Dermis blood vessel endothelial cell (primary cell): ENCODE measurements around the gene INHBB. TPM values are rescaled to one million over a fixed set of nuclear protein-coding genes. Genes with fewer than 3 reads are reported as not detected.
"Not testable (repeated sequence)": the region's sequence is repeated elsewhere in the genome, so short reads cannot be mapped to it uniquely, and the experiment has no call there.

Experiments used
- DNase-seq: peaks from one replicate; pipeline ENCODE4 v3.0.0; 2010
- total RNA-seq: library from RNA; depleted of rRNA; stranded (reverse); fragments of >200 nt; gene quantifications from 2 replicates; pipeline ENCODE4 v1.2.3, GENCODE V29; 2014

The INHBB gene
- total RNA-seq, 1 donor from 2014 or later = 8.5 TPM

DNA sequence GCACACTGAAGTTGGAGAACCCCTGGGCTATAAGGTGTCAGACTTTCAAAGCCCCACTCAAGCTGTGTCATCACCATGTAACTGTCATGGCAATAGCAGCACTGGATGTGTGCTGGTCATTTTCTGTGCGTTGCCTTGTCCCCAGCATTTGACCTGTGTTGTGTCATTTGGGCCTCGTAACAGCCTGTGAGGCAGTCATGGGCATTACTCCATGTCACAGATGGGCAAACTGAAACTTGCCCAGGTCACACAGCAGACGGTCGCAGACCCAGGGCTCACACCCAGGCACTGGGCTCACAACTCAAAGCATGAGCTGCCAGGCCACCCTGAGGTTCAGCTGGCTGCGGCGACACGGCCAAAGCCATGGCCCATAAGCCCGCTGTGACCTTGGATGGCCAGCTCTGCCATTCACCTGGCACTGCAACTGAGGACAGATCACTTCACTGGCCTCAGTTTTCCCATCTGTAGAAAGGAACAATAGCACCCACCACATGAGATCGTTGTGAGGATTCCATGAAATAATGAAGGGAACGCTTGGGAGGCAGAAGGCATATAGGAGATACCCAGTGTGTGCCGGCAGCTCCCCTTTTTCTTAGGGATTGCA is 36.7 kb downstream of the INHBB start:
- DNase-seq = no peak

DNA sequence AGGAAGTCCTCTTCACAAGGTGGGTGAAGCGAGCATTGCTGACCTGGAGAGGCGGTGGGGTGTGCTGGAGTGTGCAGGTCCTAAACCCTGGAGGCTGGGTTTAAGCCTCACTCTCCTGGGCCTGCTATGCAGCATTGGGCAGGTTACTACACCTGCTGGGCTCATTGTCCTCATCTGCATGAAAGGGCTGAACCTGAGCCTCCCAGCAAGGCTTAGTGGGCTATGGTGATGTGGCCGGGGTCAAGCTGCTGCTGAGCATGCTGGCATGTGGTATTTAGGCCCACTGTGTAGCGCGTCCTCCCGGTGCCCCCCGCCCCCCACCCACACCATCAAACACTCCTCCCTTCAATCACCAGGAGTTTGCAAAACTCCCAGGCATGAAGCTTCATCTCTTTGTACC is 37.3 kb downstream of the INHBB start:
- no peak for DNase-seq

DNA sequence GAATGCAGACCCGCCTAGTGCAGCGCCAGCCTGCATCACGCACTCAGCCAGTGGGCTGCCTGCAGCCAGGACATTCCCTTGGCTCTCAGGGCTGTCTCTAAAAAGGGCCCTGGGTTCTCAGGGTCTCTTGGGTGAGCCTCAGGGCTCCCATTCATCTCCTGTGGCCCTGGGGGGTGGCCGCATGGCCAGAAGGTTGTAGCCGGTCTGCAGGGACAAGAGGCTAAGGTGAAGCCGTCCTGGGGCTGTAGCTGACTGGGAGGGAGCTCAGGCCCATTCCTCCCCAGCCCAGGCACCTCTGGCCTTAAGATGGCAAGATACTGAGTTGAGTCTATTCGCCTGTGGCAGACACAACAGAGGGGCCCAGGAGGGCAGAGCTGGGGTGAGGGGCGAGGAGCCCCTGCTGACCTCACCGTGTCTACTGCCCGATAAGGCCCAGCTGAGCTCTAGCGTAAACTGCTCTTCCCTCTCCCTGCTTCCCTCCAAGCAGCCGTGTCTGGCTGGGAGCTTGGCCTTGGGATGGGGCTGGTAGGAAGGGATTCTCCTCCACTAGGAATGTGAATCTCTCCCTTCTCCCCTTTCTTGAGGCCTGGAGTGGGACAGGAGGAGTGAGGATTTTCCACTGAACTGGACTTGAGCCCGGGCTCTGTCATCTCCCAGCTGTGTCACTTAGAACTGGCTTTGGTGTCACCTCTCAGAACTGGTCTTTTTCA is 37.9 kb downstream of the INHBB start:
- DNase-seq = no peak

DNA sequence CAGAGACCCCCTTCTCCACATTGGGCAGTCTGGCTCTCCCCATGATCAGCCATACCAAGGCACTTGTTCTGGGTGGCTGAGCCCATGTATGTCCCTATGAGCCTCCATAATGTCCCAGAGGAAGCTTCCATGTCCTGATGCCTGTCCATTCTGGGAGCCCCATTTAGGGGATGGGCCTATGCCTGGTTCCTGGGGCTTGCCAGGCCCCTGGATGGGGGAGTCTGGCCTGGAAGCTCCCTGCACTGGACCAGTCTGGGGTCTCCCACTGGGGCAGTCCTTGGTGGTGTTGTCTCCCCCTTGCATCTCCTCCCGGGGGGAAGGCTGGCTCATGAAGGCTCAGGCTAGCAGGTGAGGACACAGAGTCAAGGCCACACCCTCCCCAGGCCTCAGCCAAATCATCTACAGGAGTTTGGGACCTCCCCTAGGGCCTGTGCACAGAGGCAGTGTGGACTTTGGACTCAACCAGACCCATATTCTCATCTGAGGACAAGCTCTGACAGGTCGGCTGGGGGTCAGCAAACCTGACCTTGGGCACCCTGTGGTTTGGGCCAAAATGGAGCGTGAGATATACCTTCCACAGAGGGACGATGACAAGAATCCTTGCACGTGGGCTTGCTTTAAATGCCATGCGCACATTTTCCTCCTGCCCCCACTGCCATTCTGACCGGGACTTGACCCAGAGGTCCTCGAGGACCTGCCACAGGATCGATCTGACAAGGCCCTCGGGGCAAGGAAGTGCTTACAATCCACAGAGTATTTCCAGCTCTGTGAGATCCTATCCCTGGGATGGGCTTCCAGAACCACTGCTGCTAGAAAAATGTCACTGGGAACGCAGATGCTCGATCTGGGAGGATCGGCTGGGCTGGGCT is 38.8 kb downstream of the INHBB start:
- DNase-seq = no peak

DNA sequence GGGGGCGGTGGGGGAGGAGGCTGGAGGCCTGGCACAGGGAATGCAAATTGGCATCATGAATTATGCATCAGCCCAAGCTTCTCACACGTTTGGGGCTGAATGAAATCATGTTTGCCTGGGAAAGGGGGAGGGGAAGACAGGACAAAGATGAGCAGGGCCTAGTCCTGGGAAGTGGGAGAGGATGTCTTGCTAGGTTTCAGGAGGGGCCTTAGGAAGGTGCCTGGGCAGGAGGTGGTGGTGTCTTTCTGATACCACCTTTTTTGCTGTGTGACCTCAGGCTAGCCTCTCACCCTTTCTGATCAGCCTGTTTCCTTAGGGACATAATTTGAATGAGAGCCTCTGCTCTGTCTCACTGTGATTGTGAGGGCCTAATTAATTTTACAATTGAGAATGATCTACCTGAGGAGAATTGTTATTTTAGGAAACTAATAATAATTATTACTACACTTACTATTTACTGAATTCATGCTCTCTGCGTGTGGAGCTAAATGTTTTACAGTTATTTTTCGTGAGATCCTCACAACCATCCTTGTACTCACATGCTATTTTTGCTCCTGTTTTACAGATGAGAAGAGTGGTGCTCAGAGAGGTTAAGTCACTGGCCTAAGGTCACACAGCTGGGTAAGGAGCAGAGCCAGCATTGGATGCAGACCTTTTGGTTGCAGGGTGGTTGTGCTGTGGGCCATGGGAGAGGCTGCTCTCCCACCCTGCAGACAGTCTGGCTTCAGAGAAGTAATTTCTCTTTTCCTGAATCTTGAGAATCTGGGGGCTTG is 39.6 kb downstream of the INHBB start:
- no peak for DNase-seq

DNA sequence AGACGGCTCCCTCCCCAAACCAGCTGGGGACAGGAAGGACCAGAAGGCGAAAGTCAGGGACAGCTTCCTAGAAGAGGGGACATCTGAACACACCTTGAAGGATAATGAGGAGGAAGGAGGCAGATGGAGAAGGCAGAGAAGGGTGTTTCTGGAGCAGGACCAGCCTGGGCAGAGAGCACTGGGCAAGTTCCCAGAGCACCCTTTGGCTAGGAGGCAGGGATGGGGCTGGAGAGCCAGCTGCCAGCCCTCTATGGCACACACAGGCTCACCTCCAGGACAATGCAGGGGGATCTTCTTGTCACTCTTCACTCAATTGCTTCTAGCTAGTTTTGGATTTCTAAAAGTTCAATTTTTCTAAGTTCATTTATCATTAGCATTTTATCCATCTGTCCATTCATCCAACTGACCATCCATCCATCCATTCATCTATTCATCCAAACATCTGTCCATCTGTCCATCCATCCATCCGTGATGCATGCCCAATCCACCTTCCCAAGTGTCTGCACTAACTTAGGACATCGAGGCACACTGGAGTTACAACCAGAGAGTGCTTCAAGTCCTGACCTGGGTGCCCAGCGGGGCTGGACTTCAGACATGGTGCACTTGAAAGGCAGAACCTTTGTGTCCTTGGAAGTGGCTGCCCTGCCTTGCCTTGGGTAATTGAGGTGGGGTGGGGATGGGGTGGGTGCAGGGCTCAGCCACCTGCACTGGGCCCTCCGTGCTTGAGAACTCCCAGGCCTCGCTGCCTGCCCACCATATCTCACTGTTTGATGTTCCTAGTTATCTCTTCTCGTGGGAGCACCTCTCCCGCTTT is 42.5 kb downstream of the INHBB start:
- DNase-seq = no peak

DNA sequence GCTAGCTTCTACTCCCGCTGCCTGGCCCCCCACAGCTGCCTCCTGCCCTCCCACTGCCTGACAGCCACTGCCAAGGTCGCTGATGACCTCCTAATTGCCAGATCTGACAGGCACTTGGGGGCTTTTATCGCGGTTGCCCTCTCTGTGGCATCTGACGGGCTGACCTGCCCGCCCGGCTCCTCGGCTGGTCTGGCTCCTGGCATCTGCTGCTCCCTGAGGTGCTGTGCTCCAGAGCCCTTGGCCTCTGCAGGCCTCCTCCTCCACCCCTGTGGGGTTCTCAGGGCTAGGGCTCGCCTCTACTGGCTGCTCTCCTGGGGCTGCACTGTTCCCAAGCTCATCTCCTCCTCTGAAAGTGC is 43.1 kb downstream of the INHBB start:
- no peak for DNase-seq

DNA sequence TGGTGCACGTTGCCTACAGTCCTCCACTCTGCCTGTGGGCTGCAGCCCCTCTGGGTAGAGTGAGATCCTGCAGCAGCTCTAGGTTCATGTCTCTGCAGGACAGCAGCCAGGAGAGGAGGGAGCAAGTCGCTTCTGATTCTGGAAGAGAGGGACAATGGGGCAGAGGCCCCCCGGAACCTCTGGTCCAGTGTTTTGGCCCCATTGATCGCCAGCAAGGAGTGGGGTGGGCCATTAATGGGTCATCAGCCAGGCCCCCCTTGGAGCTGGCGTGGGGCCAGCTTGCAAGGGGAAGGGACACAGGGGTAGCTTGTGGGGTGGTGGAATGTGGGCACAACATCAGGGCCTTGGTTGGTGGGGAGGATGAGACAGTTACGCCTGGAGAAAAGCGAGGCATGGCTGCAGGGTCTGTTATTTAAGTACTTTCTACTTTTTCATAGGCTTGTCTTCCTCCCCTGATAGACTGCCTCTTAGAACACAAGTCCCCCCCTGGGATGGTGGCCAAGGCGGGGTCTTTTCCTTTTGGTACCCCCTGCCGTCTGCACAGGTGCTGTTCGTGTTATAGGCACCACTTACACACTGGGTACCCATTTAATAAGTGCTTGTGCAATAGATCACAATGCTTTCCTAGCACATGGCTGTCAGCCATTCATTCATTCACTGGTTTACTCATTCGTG is 44.6 kb downstream of the INHBB start:
- DNase-seq = no peak

DNA sequence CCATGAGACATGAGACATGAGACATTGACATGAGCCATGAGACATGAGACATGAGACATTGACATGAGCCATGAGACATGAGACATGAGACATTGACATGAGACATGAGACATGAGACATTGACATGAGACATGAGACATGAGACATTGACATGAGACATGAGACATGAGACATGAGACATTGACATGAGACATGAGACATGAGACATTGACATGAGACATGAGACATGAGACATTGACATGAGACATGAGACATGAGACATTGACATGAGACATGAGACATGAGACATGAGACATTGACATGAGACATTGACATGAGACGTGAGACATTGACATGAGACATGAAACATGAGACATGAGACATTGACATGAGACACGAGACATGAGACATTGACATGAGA is 45.4 kb downstream of the INHBB start:
- DNase-seq = not testable (repeated sequence)

DNA sequence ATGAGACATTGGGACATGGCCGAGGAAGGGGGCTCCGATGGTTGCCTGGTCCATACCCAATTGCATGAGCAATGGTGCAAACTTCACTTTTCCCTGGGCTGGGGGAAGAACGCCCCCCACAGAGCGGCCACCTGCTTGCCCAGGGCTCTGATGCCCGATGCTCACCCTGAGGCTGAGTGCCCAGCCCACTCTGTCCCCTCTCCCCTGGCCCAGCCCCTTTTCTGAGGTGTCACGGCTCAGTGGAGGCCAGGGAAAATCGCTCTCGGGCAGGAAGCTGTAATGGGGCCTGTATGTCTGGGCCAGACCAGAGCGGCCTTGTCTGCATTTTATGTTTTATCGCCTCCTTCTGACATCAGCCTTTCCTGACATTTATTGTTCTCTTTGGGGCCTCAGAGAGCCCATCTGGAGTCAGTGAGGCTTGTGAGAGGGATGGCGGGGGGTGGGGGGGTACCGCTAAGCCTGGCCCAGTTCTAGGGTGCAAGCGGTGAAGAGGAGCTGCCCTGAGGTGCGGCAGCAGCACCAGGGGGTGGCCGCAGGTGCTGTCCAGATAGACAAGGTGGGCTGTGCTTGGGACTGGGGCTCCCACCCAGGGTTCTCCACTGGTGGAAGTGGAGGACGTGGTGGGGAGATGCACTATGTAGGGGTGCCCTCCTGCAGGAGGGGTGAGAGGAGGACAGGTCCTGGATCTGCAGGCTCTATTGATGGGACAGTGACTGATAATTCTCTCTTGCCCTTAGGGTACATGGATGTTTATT is 46.2 kb downstream of the INHBB start:
- DNase-seq = no peak

DNA sequence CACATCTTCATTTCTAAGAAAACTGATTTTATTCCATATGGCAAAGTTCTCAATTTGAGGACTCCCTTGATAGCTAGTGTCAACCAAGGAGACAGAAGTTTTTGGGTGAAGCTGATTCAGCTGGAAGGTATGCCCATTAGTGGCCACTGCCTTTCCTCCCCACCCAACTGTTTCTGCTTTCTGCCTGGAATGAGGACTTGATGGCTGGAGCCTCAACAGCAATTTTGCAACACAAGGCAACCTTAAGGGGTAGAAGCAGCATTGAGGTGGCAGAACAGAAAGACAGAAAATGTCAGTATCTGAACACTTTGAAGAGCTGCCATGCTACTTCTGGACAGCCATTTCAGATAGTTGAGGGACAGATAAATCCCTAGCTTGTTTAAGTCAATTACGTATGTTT is 47.0 kb downstream of the INHBB start:
- DNase-seq = no peak

DNA sequence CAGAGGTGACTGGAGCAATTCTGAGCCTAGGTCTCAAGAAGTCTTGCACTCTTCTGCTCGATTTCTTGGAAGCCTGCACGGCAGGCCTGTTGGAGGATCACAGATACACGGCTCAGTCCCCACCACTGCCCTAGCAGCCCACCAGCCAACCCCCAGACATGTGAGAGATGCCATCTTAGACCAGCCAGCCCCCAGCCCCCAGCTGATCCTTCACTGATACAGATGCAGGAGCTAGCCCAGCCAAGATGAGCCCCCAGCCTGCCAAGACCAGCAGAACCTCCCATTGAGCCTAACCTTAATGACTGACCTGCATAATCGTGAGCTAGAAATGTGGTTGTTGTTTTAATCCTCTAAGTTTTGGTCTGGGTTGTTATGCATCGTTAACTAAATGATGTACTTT is 47.5 kb downstream of the INHBB start:
- DNase-seq = no peak

DNA sequence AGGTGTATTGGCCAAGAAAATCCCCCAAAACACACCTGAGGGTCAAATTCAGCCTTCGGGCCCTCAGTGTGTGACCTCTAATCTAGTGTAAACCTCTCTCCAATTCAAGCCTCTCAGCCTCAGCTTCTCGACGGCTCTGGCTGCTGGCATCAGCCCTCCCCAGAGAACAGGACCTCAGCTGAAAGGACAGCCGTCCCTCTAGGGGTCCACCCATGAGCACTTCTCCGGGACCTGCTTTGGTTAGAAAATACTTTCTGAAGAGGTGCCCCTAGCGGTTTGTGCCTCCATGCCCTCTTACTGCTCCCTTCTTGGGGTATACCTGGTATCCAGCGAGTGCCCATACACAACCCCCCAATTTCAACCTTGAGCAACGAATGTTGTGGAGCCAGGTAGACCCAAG is 48.8 kb downstream of the INHBB start:
- DNase-seq = no peak

DNA sequence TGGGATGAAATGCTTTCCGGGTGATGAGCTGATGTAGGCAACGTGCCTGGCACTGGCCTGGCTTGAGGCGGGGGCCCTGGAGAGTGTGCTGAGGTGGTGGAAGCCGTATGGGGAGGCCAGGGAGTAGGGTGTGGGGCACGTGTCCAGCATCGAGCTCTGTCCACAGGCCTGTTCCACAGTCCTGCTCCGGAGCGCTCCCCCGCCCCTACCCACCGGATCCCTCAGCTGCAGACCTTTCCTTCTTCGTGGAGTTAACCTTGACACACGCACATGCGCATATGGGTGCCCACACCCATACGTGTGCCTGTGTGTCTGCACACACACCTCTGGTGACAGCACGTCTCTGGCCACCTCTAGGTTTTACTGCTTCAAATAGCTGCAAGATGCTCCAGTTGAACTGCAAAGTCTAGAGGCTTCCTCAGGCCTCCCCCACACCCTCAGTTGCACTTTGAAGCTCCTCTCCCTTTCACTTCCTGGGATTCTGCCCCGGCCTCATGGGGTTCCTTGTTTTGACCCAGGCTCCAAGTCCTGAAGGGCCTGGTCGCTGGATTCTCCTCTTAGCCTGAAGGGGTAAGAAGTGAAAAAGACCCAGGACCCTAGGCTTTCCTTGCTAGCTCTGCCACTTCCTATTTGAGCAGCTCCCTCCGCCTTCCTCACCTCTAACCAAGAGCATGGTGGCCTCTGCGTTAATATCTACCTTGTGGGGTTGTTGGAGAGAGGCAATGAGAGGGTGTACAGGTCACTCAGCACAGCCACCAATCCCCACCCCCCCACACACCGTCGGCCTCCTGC is 49.5 kb downstream of the INHBB start:
- DNase-seq = no peak

DNA sequence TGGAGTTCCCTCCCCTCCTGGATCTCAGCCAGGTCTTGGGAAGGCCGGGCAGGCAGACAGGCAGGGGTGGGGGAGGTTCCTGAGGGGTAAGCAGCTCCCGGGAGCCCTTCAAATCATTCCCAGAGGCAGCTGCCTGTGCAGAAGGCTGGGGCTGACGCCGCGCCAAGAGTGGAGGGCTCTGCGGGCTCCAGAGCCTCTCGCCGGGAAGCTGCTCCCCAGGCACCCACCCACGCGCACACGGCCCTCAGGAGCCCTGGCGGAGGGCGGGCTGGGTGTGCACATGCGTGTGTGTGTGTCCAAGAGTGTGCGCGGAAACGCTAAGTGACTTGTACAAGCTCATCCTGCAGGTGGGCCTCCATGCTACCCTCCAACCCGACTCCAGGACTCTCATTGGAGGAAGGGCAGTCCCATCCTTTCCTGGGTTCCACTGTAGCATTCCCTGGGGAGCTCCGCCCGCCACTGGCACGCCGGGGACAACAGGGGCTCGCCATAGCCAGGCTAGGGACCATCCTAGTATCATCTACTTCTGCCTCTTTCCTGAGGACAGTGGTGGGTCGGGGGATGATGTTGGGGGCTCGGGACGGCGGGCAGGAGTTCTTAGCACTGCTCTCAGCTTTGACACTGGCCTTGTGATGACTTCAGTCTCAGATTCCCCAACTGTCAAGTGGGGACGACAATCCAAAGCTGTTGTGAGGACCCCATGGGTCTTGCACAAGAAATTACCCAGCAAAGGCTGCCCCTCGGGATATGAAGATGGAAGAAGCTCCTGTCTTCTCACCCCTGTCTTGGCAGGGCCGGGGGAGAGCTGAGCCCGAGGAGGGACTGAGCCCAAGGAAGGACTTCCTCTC is 50.3 kb downstream of the INHBB start:
- DNase-seq = no peak

DNA sequence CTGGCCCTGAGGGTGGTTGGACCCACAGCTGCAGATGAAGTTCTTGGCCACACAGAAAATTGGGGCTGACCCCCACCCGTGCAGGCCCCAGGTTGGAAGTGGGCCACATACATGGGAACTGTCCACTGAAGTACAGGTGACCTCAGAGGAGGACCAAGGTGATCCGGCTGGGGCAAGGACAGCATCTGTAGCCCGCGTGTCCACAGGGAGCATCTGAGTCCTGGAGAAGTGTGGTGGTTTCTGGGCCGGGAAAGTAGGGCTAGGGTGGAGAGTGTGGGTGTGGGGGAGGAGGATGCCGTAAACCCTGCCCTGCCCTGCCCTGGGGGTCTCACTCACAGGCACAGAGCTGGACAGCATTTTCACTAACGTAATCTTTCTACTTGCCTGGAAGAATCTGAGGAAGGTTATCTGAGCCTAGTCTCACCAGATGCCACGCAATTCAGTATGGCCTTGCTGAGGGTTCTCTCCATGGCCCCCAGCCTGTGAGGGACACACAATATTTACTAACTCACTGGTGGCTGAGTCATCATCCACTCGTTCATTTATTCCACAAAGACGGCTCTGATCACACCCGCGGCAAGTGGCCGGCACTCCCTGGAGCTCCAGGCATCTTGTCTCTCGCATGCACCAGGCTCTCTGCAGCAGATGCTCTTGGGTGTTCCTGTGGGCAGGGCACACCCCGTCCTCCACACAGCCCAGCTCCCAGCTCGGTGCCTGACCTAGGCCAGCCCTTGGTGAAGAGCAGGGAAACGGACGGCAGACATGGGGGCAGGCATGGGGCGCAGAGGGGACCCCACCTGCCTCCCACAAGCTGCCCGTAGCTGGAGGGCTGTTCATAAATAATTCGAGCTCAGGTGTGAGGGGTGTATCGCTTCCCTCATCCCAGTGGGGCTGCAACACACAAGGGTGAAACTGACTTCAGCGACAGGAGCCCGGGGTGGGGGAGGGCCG is 51.2 kb downstream of the INHBB start:
- no peak for DNase-seq
